Measurements from ENCODE around the gene RBMS3.

The RBMS3 gene

GRCh38 chr3:29534006-29534405 is 253.1 kb downstream of the RBMS3 start:
- peaks cover 4% of the 10 kb centered on the region for H3K9me3 Mint-ChIP-seq
- H3K4me1 Mint-ChIP-seq = no peaks in the 10 kb centered on the region
- no peak overlapping the region for H3K4me3 Mint-ChIP-seq
- no peak for ATAC-seq
- no peak for DNase-seq (ENCODE audit: low spot score in 2 of 2)
- H3K36me3 Mint-ChIP-seq = no peaks in the 10 kb centered on the region
- H3K27ac Mint-ChIP-seq = no peak overlapping the region

GRCh38 chr3:29536016-29536758 is 255.3 kb downstream of the RBMS3 start:
- no peak for ATAC-seq
- H3K9me3 Mint-ChIP-seq = peaks cover 2% of the 10 kb centered on the region
- no peaks in the 10 kb centered on the region for H3K4me1 Mint-ChIP-seq
- H3K27ac Mint-ChIP-seq = no peak overlapping the region
- no peaks in the 10 kb centered on the region for H3K36me3 Mint-ChIP-seq
- no peak overlapping the region for H3K4me3 Mint-ChIP-seq
- no peak for DNase-seq (ENCODE audit: low spot score in 2 of 2)

GRCh38 chr3:29537889-29538609 is 257.2 kb downstream of the RBMS3 start:
- H3K9me3 Mint-ChIP-seq = peaks cover 10% of the 10 kb centered on the region
- ATAC-seq = no peak

GRCh38 chr3:29538610-29538958 is 257.7 kb downstream of the RBMS3 start:
- H3K4me1 Mint-ChIP-seq = no peaks in the 10 kb centered on the region
- H3K4me3 Mint-ChIP-seq = no peak overlapping the region
- peaks cover 10% of the 10 kb centered on the region for H3K9me3 Mint-ChIP-seq
- no peaks in the 10 kb centered on the region for H3K36me3 Mint-ChIP-seq
- no peak for ATAC-seq
- DNase-seq (ENCODE audit: low spot score in 2 of 2) = no peak
- H3K27ac Mint-ChIP-seq = no peak overlapping the region

More at GRCh38 chr3:29537889-29538609, 257.2 kb downstream of the RBMS3 start:
- Mint-ChIP-seq H3K36me3 (no peaks in the 10 kb centered on the region), H3K27ac (no peak overlapping the region), H3K4me3 (no peak overlapping the region), H3K4me1 (no peaks in the 10 kb centered on the region)
- DNase-seq (ENCODE audit: low spot score in 2 of 2) = no peak

- no peaks in the 10 kb centered on the region for H3K4me1 Mint-ChIP-seq
Observed at GRCh38 chr3:29540544-29540943, 259.7 kb downstream of the RBMS3 start.

GRCh38 chr3:29544701-29545363 is 264.0 kb downstream of the RBMS3 start:
- no peaks in the 10 kb centered on the region for H3K4me1 Mint-ChIP-seq
- H3K36me3 Mint-ChIP-seq = no peaks in the 10 kb centered on the region
- H3K27ac Mint-ChIP-seq = no peak overlapping the region
- no peak for ATAC-seq
- H3K4me3 Mint-ChIP-seq = no peak overlapping the region
- peaks cover 7% of the 10 kb centered on the region for H3K9me3 Mint-ChIP-seq
- no peak for DNase-seq (ENCODE audit: low spot score in 2 of 2)

More at GRCh38 chr3:29540544-29540943, 259.7 kb downstream of the RBMS3 start:
- Mint-ChIP-seq H3K4me3 (no peak overlapping the region), H3K27ac (no peak overlapping the region), H3K36me3 (no peaks in the 10 kb centered on the region), H3K9me3 (peaks cover 10% of the 10 kb centered on the region)
- no peak for ATAC-seq
- no peak for DNase-seq (ENCODE audit: low spot score in 2 of 2)

- H3K9me3 Mint-ChIP-seq = peaks cover 7% of the 10 kb centered on the region
- no peaks in the 10 kb centered on the region for H3K36me3 Mint-ChIP-seq
- no peaks in the 10 kb centered on the region for H3K4me1 Mint-ChIP-seq
- H3K4me3 Mint-ChIP-seq = no peak overlapping the region
- no peak for ATAC-seq
- H3K27ac Mint-ChIP-seq = no peak overlapping the region
- DNase-seq (ENCODE audit: low spot score in 2 of 2) = no peak
Observed at GRCh38 chr3:29545615-29546014, 264.7 kb downstream of the RBMS3 start.

- DNase-seq (ENCODE audit: low spot score in 2 of 2) = no peak
- Mint-ChIP-seq H3K9me3 (peaks cover 3% of the 10 kb centered on the region), H3K27ac (no peak overlapping the region), H3K4me3 (no peak overlapping the region), H3K4me1 (no peaks in the 10 kb centered on the region), H3K36me3 (no peaks in the 10 kb centered on the region)
- no peak for ATAC-seq
Observed at GRCh38 chr3:29552051-29552450, 271.2 kb downstream of the RBMS3 start.

GRCh38 chr3:29554566-29554965 is 273.7 kb downstream of the RBMS3 start:
- ATAC-seq (no peak), DNase-seq (ENCODE audit: low spot score in 2 of 2) (no peak)
- H3K4me1 Mint-ChIP-seq = no peaks in the 10 kb centered on the region
- no peaks in the 10 kb centered on the region for H3K36me3 Mint-ChIP-seq
- H3K9me3 Mint-ChIP-seq = peaks cover 3% of the 10 kb centered on the region
- no peak overlapping the region for H3K4me3 Mint-ChIP-seq
- no peak overlapping the region for H3K27ac Mint-ChIP-seq

- no peak overlapping the region for H3K27ac Mint-ChIP-seq
- DNase-seq (ENCODE audit: low spot score in 2 of 2) (no peak), ATAC-seq (no peak)
- H3K36me3 Mint-ChIP-seq = no peaks in the 10 kb centered on the region
- H3K9me3 Mint-ChIP-seq = peaks cover 3% of the 10 kb centered on the region
- H3K4me3 Mint-ChIP-seq = no peak overlapping the region
- no peaks in the 10 kb centered on the region for H3K4me1 Mint-ChIP-seq
Observed at GRCh38 chr3:29555590-29555989, 274.7 kb downstream of the RBMS3 start.

- DNase-seq (ENCODE audit: low spot score in 2 of 2) = no peak
- Mint-ChIP-seq H3K4me3 (no peak overlapping the region), H3K4me1 (no peaks in the 10 kb centered on the region), H3K9me3 (no peaks in the 10 kb centered on the region), H3K27ac (no peak overlapping the region), H3K36me3 (no peaks in the 10 kb centered on the region)
- ATAC-seq = no peak
Observed at GRCh38 chr3:29557186-29557585, 276.3 kb downstream of the RBMS3 start.

- no peak overlapping the region for H3K27ac Mint-ChIP-seq
Observed at GRCh38 chr3:29557825-29558224, 277.0 kb downstream of the RBMS3 start.

GRCh38 chr3:29559741-29560465 is 279.0 kb downstream of the RBMS3 start:
- ATAC-seq (no peak), DNase-seq (ENCODE audit: low spot score in 2 of 2) (no peak)
- H3K4me1 Mint-ChIP-seq = no peaks in the 10 kb centered on the region
- no peaks in the 10 kb centered on the region for H3K36me3 Mint-ChIP-seq
- no peaks in the 10 kb centered on the region for H3K9me3 Mint-ChIP-seq
- no peak overlapping the region for H3K27ac Mint-ChIP-seq
- no peak overlapping the region for H3K4me3 Mint-ChIP-seq

More at GRCh38 chr3:29557825-29558224, 277.0 kb downstream of the RBMS3 start:
- Mint-ChIP-seq H3K36me3 (no peaks in the 10 kb centered on the region), H3K4me3 (no peak overlapping the region), H3K4me1 (no peaks in the 10 kb centered on the region), H3K9me3 (no peaks in the 10 kb centered on the region)
- ATAC-seq (no peak), DNase-seq (ENCODE audit: low spot score in 2 of 2) (no peak)

GRCh38 chr3:29561651-29562149 is 280.8 kb downstream of the RBMS3 start:
- Mint-ChIP-seq H3K4me1 (no peaks in the 10 kb centered on the region), H3K4me3 (no peak overlapping the region), H3K27ac (no peak overlapping the region), H3K36me3 (no peaks in the 10 kb centered on the region), H3K9me3 (no peaks in the 10 kb centered on the region)
- no peak for DNase-seq (ENCODE audit: low spot score in 2 of 2)
- ATAC-seq = no peak

- H3K9me3 Mint-ChIP-seq = no peaks in the 10 kb centered on the region
- ATAC-seq = no peak
- no peaks in the 10 kb centered on the region for H3K36me3 Mint-ChIP-seq
- DNase-seq (ENCODE audit: low spot score in 2 of 2) = no peak
- no peak overlapping the region for H3K27ac Mint-ChIP-seq
- H3K4me3 Mint-ChIP-seq = no peak overlapping the region
- no peaks in the 10 kb centered on the region for H3K4me1 Mint-ChIP-seq
Observed at GRCh38 chr3:29565236-29565635, 284.4 kb downstream of the RBMS3 start.
